Measurements from ENCODE around the gene XG. TPM values are rescaled to one million over a fixed set of nuclear protein-coding genes. Genes with fewer than 3 reads are reported as not detected.

XG gene
- total and polyA plus RNA-seq, 2 donors (not counting 3 experiments of a cell fraction or from before 2014, with no cell fraction given) = 0.10 TPM; not detected in 1

DNA sequence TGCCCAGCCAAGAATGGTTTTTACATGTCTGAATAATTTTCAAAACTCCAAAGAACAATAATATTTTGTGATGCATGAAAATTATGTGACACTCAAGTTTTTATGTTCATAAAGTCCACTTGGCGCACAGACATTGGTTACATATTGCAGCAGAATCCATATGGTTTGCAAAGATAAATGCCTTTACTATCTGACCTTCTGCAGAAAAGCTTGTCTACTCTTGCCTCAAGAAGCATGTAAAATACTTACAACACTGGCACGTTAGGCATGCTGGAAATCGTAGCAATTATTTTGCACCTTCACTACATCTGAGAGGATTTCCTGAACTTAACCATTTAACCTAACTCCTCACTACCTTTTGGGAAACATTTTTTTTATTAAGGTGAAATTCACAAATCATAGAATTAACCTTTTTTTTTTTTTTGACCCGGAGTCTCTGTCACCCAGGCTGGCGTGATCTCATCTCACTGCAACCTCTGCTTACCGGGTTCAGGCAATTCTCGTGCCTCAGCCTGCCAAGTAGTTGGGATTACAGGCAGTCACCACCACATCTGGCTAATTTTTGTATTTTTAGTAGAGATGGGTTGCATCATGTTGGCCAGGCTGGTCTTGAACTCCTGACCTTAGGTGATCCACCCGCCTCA, 3.5 kb upstream of the XG start:
- no peak overlapping the region for H2AFZ ChIP-seq (ENCODE audit: low read depth, low read length)
- dilution Hi-C loops (cut with MboI; ENCODE audit: extremely low pct_ligation_motif_present, low sequenced_read_pairs) (no loop called here), intact Hi-C loops (cut with micrococcal nuclease) (no loop called here)
- DNase-seq (ENCODE audit: low read depth, low spot score) (no peak), FAIRE-seq (no peak)
- ChIA-PET CTCF (no interaction called here), POLR2A (no interaction called here)
- H3K9me1 ChIP-seq (replicated peaks; ENCODE audit: control insufficient read depth, extremely low read depth, insufficient read depth, low read length) = no peaks in the 10 kb centered on the region
- no peaks in the 10 kb centered on the region for H3K36me3 ChIP-seq (ENCODE audit: control insufficient read depth in 2 of 2, extremely low read depth in 1 of 2, insufficient read depth in 2 of 2, low read length in 2 of 2)
- no peaks in the 10 kb centered on the region for H3K79me2 ChIP-seq (ENCODE audit: control insufficient read depth, insufficient read depth, low read length)
- H3K9ac ChIP-seq (replicated peaks; ENCODE audit: extremely low read depth, insufficient read depth, low read length) = no peak overlapping the region
- no peak overlapping the region for H3K4me3 ChIP-seq (replicated peaks in 1 of 3; ENCODE audit: insufficient read depth in 1 of 3, low read depth in 1 of 3, low read length in 3 of 3)
- no peaks in the 10 kb centered on the region for H4K20me1 ChIP-seq (replicated peaks; ENCODE audit: control insufficient read depth, extremely low read depth, insufficient read depth, low read length)
- no peak overlapping the region for H3K27ac ChIP-seq (ENCODE audit: insufficient read depth, low read depth, low read length)
- no peak overlapping the region for H3K4me2 ChIP-seq (ENCODE audit: insufficient read depth, low read length)
- TF ChIP-seq POLR2A (IDR thresholded peaks at IDR 0.05; ENCODE audit: low read depth, low read length) (no peak), GATA2 (IDR thresholded peaks at IDR 0.05; ENCODE audit: insufficient read depth, insufficient read length, low read depth, low read length) (no peak), JUN (IDR thresholded peaks at IDR 0.05; ENCODE audit: borderline replicate concordance, insufficient read depth, insufficient read length, low read depth) (no peak), POLR2AphosphoS5 (IDR thresholded peaks at IDR 0.05; ENCODE audit: insufficient read depth, low read depth, low read length) (no peak), EZH2 (IDR thresholded peaks at IDR 0.05; ENCODE audit: borderline replicate concordance, low read depth, low read length, severe bottlenecking) (no peak), FOS (IDR thresholded peaks at IDR 0.05; ENCODE audit: borderline replicate concordance, insufficient read depth, low read length) (no peak), MYC (IDR thresholded peaks at IDR 0.05; ENCODE audit: low read depth, low read length) (no peak)
- TF ChIP-seq, protein P1, sequence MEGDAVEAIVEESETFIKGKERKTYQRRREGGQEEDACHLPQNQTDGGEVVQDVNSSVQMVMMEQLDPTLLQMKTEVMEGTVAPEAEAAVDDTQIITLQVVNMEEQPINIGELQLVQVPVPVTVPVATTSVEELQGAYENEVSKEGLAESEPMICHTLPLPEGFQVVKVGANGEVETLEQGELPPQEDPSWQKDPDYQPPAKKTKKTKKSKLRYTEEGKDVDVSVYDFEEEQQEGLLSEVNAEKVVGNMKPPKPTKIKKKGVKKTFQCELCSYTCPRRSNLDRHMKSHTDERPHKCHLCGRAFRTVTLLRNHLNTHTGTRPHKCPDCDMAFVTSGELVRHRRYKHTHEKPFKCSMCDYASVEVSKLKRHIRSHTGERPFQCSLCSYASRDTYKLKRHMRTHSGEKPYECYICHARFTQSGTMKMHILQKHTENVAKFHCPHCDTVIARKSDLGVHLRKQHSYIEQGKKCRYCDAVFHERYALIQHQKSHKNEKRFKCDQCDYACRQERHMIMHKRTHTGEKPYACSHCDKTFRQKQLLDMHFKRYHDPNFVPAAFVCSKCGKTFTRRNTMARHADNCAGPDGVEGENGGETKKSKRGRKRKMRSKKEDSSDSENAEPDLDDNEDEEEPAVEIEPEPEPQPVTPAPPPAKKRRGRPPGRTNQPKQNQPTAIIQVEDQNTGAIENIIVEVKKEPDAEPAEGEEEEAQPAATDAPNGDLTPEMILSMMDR (IDR thresholded peaks at IDR 0.05; ENCODE audit: extremely low read depth in 1 of 2, insufficient read depth in 1 of 2, low read depth in 1 of 2, low read length in 2 of 2) = no peak
- TF ChIP-seq, protein P2, sequence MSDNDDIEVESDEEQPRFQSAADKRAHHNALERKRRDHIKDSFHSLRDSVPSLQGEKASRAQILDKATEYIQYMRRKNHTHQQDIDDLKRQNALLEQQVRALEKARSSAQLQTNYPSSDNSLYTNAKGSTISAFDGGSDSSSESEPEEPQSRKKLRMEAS (IDR thresholded peaks at IDR 0.05; ENCODE audit: insufficient read depth, insufficient read length) = no peak
- H3K9me3 ChIP-seq (replicated peaks; ENCODE audit: control insufficient read depth, insufficient read depth, low read length) = no peaks in the 10 kb centered on the region
- H3K4me1 ChIP-seq (ENCODE audit: control insufficient read depth, extremely low read depth, insufficient read depth, low read length) = peaks cover 20% of the 10 kb centered on the region
- BruUV-seq (replicated peaks) = no TSS peak
- H3K27me3 ChIP-seq (ENCODE audit: control insufficient read depth in 2 of 2, insufficient read depth in 2 of 2, low read length in 2 of 2) = no peaks in the 10 kb centered on the region
